Measurements from ENCODE around the gene HSH2D. TPM values are rescaled to one million over a fixed set of nuclear protein-coding genes. Genes with fewer than 3 reads are reported as not detected.
"Not testable (repeated sequence)": the region's sequence is repeated elsewhere in the genome, so short reads cannot be mapped to it uniquely, and the experiment has no call there.

Gene HSH2D
- total RNA-seq, 4 donors from 2014 or later = 0.23 to 1.4 TPM; not detected in 2

DNA sequence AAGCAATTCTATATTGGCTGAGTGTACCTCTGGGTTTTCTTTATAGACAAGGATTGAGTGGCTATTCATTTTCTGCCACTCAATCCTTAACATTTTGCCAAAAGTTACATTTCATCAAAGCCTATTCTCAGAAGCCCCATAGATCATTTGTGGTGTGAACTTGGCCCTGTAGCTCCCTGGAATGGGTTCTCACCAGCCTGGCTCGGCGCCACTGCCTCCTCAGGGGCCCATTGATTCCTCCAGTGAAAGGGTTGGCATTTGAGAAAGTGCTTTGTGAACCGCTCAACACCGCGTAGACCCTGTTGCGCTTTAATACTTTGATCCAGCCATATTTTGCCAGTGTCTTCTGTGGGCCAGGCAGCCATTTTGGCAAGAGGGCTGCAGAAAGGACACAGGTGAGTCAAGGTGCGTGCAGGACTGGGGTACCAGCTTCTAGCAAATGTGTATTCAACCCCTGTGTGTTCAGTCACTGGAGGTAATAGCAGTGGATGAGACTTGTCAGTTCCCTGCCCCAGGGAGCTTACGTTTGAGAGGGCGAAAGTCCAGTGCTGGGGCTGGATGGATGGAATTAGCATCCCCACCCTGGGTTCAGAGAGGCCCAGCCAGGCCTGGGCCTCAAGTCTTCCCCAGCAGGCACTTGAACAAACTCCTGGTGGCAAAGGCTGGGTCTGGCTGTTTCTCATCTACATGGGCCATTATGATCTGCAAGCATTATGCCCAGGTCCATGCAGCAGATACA lies 28.0 kb upstream of the HSH2D start:
- TF ChIP-seq POLR2AphosphoS5 (IDR thresholded peaks at IDR 0.05) = no peak
- TF ChIP-seq EP300 (IDR thresholded peaks at IDR 0.05) = no peak
- TF ChIP-seq, protein P1, sequence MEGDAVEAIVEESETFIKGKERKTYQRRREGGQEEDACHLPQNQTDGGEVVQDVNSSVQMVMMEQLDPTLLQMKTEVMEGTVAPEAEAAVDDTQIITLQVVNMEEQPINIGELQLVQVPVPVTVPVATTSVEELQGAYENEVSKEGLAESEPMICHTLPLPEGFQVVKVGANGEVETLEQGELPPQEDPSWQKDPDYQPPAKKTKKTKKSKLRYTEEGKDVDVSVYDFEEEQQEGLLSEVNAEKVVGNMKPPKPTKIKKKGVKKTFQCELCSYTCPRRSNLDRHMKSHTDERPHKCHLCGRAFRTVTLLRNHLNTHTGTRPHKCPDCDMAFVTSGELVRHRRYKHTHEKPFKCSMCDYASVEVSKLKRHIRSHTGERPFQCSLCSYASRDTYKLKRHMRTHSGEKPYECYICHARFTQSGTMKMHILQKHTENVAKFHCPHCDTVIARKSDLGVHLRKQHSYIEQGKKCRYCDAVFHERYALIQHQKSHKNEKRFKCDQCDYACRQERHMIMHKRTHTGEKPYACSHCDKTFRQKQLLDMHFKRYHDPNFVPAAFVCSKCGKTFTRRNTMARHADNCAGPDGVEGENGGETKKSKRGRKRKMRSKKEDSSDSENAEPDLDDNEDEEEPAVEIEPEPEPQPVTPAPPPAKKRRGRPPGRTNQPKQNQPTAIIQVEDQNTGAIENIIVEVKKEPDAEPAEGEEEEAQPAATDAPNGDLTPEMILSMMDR (IDR thresholded peaks at IDR 0.05) = no peak
- no peak for TF ChIP-seq POLR2A (IDR thresholded peaks at IDR 0.05)
- 77% methylated on average over 9 of the region's 9 CpGs for WGBS
- no peak overlapping the region for H3K27ac ChIP-seq
- no peaks in the 10 kb centered on the region for H3K27me3 ChIP-seq
- no peak overlapping the region for H3K4me3 ChIP-seq
- peaks cover 44% of the 10 kb centered on the region for H3K4me1 ChIP-seq
- no peak for DNase-seq (ENCODE audit: low spot score in 2 of 2)
- H3K36me3 ChIP-seq = peaks cover 30% of the 10 kb centered on the region
- no peaks in the 10 kb centered on the region for H3K9me3 ChIP-seq

DNA sequence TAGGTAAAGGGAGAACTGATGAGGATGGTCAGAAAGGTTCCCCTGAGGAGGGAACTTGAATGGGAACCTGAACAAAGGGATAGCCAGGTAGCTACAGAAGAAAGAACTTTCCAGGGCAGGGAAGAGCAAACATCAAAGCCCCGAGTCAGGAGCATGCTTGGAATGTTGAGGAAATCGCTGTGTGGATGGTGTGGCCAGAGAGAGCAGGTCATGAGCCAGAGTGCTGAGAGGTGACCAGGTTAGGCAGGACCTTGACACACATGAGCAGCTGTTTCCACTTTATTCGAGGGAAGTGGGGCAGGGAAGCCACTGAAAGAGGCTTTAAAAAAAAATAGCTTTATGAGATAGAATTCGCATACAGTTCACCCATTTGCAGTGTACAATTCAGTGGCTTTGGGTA lies 27.4 kb upstream of the HSH2D start:
- Histone ChIP-seq H3K27me3 (no peaks in the 10 kb centered on the region), H3K36me3 (peaks cover 35% of the 10 kb centered on the region), H3K4me3 (no peak overlapping the region), H3K4me1 (peaks cover 40% of the 10 kb centered on the region), H3K27ac (no peak overlapping the region), H3K9me3 (no peaks in the 10 kb centered on the region)
- no peak for DNase-seq (ENCODE audit: low spot score in 2 of 2)
- 73% methylated on average over 4 of the region's 4 CpGs for WGBS
- TF ChIP-seq, protein P1 (IDR thresholded peaks at IDR 0.05) = no peak
- no peak for TF ChIP-seq POLR2AphosphoS5 (IDR thresholded peaks at IDR 0.05)
- TF ChIP-seq EP300 (IDR thresholded peaks at IDR 0.05) = no peak
- TF ChIP-seq POLR2A (IDR thresholded peaks at IDR 0.05) = no peak

DNA sequence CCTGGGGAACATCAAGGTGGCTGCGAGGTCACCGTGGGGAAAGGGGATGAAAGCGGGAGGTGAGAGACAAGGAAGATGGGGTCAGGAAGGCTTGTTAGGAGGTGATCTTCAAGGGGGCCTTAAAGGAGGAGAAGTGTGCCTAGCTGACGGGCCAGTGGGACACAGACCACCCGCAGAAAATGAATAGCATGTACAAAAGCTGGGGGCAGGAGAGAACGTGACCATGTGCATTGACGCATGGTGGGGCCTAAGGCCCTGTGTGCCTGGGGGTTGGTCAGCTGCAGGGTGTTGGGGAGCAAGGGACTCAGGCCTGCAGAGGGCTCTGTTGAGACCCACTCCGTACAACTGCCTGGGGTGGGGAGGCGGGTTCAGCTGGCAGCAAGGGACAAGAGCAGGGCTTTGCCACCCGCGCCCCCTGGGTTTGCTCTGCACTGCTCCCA lies 25.9 kb upstream of the HSH2D start:
- Histone ChIP-seq H3K27me3 (no peaks in the 10 kb centered on the region), H3K9me3 (no peaks in the 10 kb centered on the region), H3K27ac (no peak overlapping the region), H3K4me1 (peaks cover 42% of the 10 kb centered on the region), H3K36me3 (peaks cover 51% of the 10 kb centered on the region), H3K4me3 (no peak overlapping the region)
- WGBS = 84% methylated on average over 9 of the region's 11 CpGs
- no peak for DNase-seq (ENCODE audit: low spot score in 2 of 2)
- TF ChIP-seq, protein P1 (IDR thresholded peaks at IDR 0.05) = no peak
- TF ChIP-seq POLR2AphosphoS5 (IDR thresholded peaks at IDR 0.05) (no peak), POLR2A (IDR thresholded peaks at IDR 0.05) (no peak), EP300 (IDR thresholded peaks at IDR 0.05) (no peak)

DNA sequence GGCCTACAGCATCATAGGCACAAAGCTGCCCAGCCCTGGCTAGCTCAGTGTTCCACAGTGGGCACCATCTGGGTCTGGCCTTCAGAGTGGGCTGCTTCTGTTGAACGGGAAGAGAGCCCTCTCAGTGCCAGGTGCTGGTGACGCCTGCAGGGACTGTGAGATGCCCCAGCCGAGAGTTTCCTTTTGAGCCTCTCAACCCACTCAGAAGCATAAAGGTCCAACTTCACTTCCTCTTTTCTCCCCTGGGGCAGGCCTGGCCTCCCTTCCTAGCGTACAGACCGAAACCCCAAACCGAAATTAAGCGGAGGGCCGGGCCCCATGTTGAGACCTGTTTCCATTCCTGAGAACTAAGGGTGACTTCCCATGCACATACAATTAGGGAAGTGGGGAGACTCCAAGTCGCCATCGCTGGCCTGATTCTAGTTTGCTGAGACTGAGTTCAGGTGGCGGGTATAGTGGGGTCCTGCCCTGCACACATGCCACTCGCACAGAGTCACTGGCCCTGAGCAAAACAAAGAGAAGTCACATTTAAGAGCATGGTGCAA lies 24.9 kb upstream of the HSH2D start:
- DNase-seq (ENCODE audit: low spot score in 2 of 2) = no peak
- Histone ChIP-seq H3K27ac (no peak overlapping the region), H3K4me1 (peaks cover 35% of the 10 kb centered on the region), H3K36me3 (peaks cover 60% of the 10 kb centered on the region), H3K27me3 (no peaks in the 10 kb centered on the region), H3K9me3 (no peaks in the 10 kb centered on the region), H3K4me3 (no peak overlapping the region)
- TF ChIP-seq POLR2AphosphoS5 (IDR thresholded peaks at IDR 0.05) (no peak), POLR2A (IDR thresholded peaks at IDR 0.05) (no peak), EP300 (IDR thresholded peaks at IDR 0.05) (no peak)
- TF ChIP-seq, protein P1 (IDR thresholded peaks at IDR 0.05) = no peak
- WGBS = 92% methylated on average over 11 of the region's 12 CpGs

DNA sequence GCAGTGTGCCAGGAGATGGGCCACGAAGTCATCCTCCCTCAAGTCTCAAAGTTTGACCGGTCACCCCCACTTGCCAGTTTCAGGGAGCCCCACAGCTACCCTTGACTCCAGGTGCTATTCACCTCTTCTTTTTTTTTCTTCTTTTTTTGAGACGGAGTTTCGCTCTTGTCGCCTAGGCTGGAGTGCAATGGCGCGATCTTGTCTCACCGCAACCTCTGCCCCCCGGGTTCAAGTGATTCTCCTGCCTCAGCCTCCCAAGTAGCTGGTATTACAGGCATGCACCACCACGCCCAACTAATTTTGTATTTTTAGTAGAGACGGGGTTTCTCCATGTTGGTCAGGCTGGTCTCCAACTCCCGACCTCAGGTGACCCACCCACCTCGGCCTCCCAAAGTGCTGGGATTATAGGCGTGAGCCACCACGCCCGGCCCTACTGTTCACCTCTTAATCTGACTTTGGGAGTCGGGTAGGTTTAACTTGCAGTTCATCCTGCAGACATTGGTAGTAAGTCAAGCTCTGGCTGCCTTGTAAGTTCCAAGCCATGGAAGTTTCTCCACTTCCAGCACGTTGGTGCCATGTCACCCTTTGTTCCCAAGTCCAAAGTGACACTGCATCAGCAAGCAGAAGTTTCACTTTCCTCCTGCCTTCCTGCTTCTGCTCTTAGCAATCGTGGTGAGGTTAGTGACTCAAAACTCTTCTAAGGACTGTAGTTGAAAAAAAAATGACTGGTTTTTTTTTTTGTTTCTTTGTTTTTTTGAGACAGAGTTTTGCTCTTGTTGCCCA lies 24.2 kb upstream of the HSH2D start:
- not testable (repeated sequence) for H3K9me3 ChIP-seq; H3K4me3 ChIP-seq; H3K27me3 ChIP-seq; DNase-seq (ENCODE audit: low spot score in 2 of 2); H3K27ac ChIP-seq
- peaks cover 29% of the 10 kb centered on the region for H3K4me1 ChIP-seq
- H3K36me3 ChIP-seq = peaks cover 67% of the 10 kb centered on the region
- 87% methylated on average over 19 of the region's 19 CpGs for WGBS

Data from suprapubic skin (tissue), 4 donors.